B cell (primary cell): ENCODE measurements around the gene PSD4. TPM values are rescaled to one million over a fixed set of nuclear protein-coding genes. Genes with fewer than 3 reads are reported as not detected.

Experiments
- ATAC-seq: fragments of 200-7000 bp; cut with Tn5 transposase; one replicate; pipeline ENCODE4 v1.10.0; 2021; ENCODE audit warnings: low read depth, mild to moderate bottlenecking, moderate number of reproducible peaks, moderate library complexity
- CTCF ChIA-PET: fragments of 350-600 bp; sonication (Branson Sonifier 250); formaldehyde crosslinking; loops from one replicate; lab custom pipeline; 2021; ENCODE audit warnings: antibody characterized with exemption, inconsistent platforms; lab: Charles Lee
- POLR2A ChIA-PET: fragments of 350-600 bp; sonication (Branson Sonifier 250); formaldehyde crosslinking; loops from one replicate; lab custom pipeline; 2021; ENCODE audit warnings: antibody characterized with exemption; lab: Charles Lee
- DNase-seq: peaks from one replicate; pipeline ENCODE4 v3.0.0; 2013
- H2AFZ ChIP-seq: 2 replicates; pipeline ENCODE4 v1.6.1; 2012; ENCODE audit warnings: mild to moderate bottlenecking, low read depth, low read length; ENCODE audit not compliant: insufficient read depth, poor library complexity, severe bottlenecking
- H3K27ac ChIP-seq, 2 donors: 1 replicate in 1 of 2; 2 replicates in 1 of 2; pipeline ENCODE4 v1.5.1; 2012 to 2013; ENCODE audit warnings: low read length in 2 of 2, mild to moderate bottlenecking in 2 of 2, moderate library complexity in 1 of 2
- H3K27me3 ChIP-seq, 4 experiments: fragments of 200-600 bp in 1 of 4; sonication (generic) in 1 of 4; replicated peaks in 1 of 4; 1 replicate in 2 of 4; 2 replicates in 2 of 4; pipeline versions ENCODE4 v1.6.1 to v1.7.0; 2013 to 2016; ENCODE audit warnings: low read length in 3 of 4, mild to moderate bottlenecking in 2 of 4, mixed read lengths in 1 of 4, moderate library complexity in 1 of 4; ENCODE audit not compliant: insufficient read depth in 4 of 4, control insufficient read depth in 3 of 4; ENCODE audit errors: control extremely low read depth in 1 of 4
- H3K36me3 ChIP-seq, 2 experiments: replicated peaks in 1 of 2; 1 replicate in 1 of 2; 2 replicates in 1 of 2; pipeline versions ENCODE4 v1.6.1 to v1.7.1; 2013; ENCODE audit warnings: low read length in 1 of 2; ENCODE audit not compliant: insufficient read depth in 2 of 2, control insufficient read depth in 1 of 2; ENCODE audit errors: control extremely low read depth in 1 of 2, extremely low read depth in 1 of 2
- H3K4me1 ChIP-seq, 2 donors: fragments of 200-600 bp in 1 of 2; sonication (generic) in 1 of 2; 1 replicate in 1 of 2; 2 replicates in 1 of 2; pipeline versions ENCODE4 v1.5.1 to v1.6.1; 2013 to 2017; ENCODE audit warnings: low read length in 2 of 2; ENCODE audit not compliant: control insufficient read depth in 2 of 2, insufficient read depth in 2 of 2
- H3K4me2 ChIP-seq: replicated peaks from 2 replicates; pipeline ENCODE3; 2012; ENCODE audit warnings: mild to moderate bottlenecking, low read depth, low read length; ENCODE audit not compliant: poor library complexity, severe bottlenecking
- H3K4me3 ChIP-seq, 5 experiments: fragments of 200-600 bp in 1 of 5; sonication (generic) in 1 of 5; 1 replicate in 3 of 5; 2 replicates in 2 of 5; pipeline versions ENCODE4 v1.5.1 to v1.7.0; 2011 to 2016; ENCODE audit warnings: low read length in 4 of 5, mild to moderate bottlenecking in 4 of 5, low read depth in 2 of 5, control low read depth in 1 of 5, moderate library complexity in 1 of 5; ENCODE audit not compliant: insufficient read depth in 1 of 5; ENCODE audit errors: control extremely low read depth in 1 of 5, extremely low read depth in 1 of 5
- H3K79me2 ChIP-seq: fragments of 200-600 bp; sonication (generic); one replicate; pipeline ENCODE4 v1.6.0; 2016; ENCODE audit warnings: low read length; ENCODE audit not compliant: control insufficient read depth, insufficient read depth
- H3K9ac ChIP-seq: fragments of 200-600 bp; sonication (generic); 2 replicates; pipeline ENCODE4 v1.6.1; 2017; ENCODE audit warnings: mild to moderate bottlenecking, low read length, moderate library complexity
- H3K9me3 ChIP-seq, 3 donors: one replicate each; pipeline versions ENCODE4 v1.6.1 to v1.7.1; 2013; ENCODE audit warnings: low read length in 2 of 3; ENCODE audit not compliant: control insufficient read depth in 2 of 3, insufficient read depth in 1 of 3; ENCODE audit errors: control extremely low read depth in 1 of 3
- H4K20me1 ChIP-seq: 2 replicates; pipeline ENCODE4 v1.6.0; 2012; ENCODE audit warnings: mild to moderate bottlenecking, low read length; ENCODE audit not compliant: insufficient read depth, control insufficient read depth, poor library complexity, severe bottlenecking
- H3K27ac Mint-ChIP-seq: one replicate; pipeline ENCODE4 v1.8.0; 2021; ENCODE audit warnings: mixed read lengths
- H3K27me3 Mint-ChIP-seq: one replicate; pipeline ENCODE4 v1.8.0; 2021; ENCODE audit warnings: mixed read lengths
- H3K4me1 Mint-ChIP-seq: one replicate; pipeline ENCODE4 v1.8.0; 2021; ENCODE audit warnings: mixed read lengths
- H3K4me3 Mint-ChIP-seq: one replicate; pipeline ENCODE4 v1.8.0; 2021; ENCODE audit warnings: mixed read lengths
- H3K9me3 Mint-ChIP-seq: one replicate; pipeline ENCODE4 v1.8.0; 2022; ENCODE audit warnings: mixed read lengths; ENCODE audit not compliant: insufficient read depth
- CTCF ChIP-seq: fragments of 200-600 bp; IDR thresholded peaks from one replicate; pipeline ENCODE4 v1.8.0; 2022; ENCODE audit warnings: antibody characterized with exemption, mild to moderate bottlenecking
- EZH2 ChIP-seq: IDR thresholded peaks from 2 replicates; pipeline ENCODE4 v1.6.1; 2012; ENCODE audit warnings: borderline replicate concordance, low read depth, mild to moderate bottlenecking, moderate library complexity, low read length; ENCODE audit not compliant: insufficient read depth, poor library complexity, severe bottlenecking
- WGBS: methylation state at CpG from one replicate; pipeline ENCODE4 v1.1.5; 2013; ENCODE audit warnings: missing lambda C conversion rate; ENCODE audit not compliant: insufficient coverage; 5-methylcytosine and 5-hydroxymethylcytosine counted together
- intact Hi-C: fragments of 100-400 bp; cut with micrococcal nuclease; formaldehyde crosslinking; loops from one replicate; pipeline ENCODE4 v1.10.0; 2022
- polyA plus RNA-seq: library from polyadenylated mRNA; depleted of rRNA; stranded (reverse); fragments of >200 nt; gene quantifications from 2 replicates; pipeline ENCODE4 v1.2.3, GENCODE V29; 2012
- total RNA-seq, 2 donors: library from RNA; stranded (reverse); fragments of 120-200 nt in 1 of 2; gene quantifications; 1 replicate in 1 of 2; 2 replicates in 1 of 2; pipeline versions ENCODE4 v1.2.3 to v1.2.4, GENCODE V29; 2013 to 2022

The PSD4 gene
- total and polyA plus RNA-seq, 2 donors (not counting 1 experiment from before 2014, with no cell fraction given), result 87.1 to 203 TPM

GRCh38 chr2:113198790-113199612, 25.2 kb downstream of the PSD4 start:
- Mint-ChIP-seq H3K4me1 (peaks cover 9% of the 10 kb centered on the region), H3K27ac (peak overlapping the region; percentile 50), H3K4me3 (peak overlapping the region; percentile 80), H3K9me3 (no peaks in the 10 kb centered on the region), H3K27me3 (no peaks in the 10 kb centered on the region)
- Histone ChIP-seq H3K27ac (peak overlapping the region in 1 of 2 donors; percentile 54), H2AFZ (peak overlapping the region; percentile 43), H3K4me1 (peaks cover 8 to 14% of the 10 kb centered on the region in 2 donors), H3K9ac (peak overlapping the region; percentile 41), H3K79me2 (no peaks in the 10 kb centered on the region), H3K4me2 (peak overlapping the region; percentile 71), H3K27me3 (no peaks in the 10 kb centered on the region), H3K4me3 (peak overlapping the region in 4 of 5 experiments; percentile 11 to 47 (median 32)), H4K20me1 (peaks cover 74% of the 10 kb centered on the region), H3K9me3 (peaks cover 0 to 4% (median 0%) of the 10 kb centered on the region in 3 donors), H3K36me3 (peaks cover 8 to 77% of the 10 kb centered on the region in 2 experiments)
- CTCF ChIA-PET, result interaction anchor here (0.9 to 17.9 kb wide), 26 partner anchors 9 to 191 kb away, joined by 3 to 590 read pairs (median 5); partner anchors contain the start of gene PSD4
- DNase-seq (peak; percentile 86), ATAC-seq (peak; percentile 90)
- TF ChIP-seq CTCF (peak; percentile 98), EZH2 (no peak)
- 16% methylated on average over 77 of the region's 79 CpGs for WGBS
- intact Hi-C loops, result loop anchor here (1.0 kb wide), 4 partner anchors 23 to 119 kb away; no protein-coding TSS in a partner anchor
- POLR2A ChIA-PET, result interaction anchor here (0.6 to 2.2 kb wide), 8 partner anchors 8 to 120 kb away, joined by 3 to 14 read pairs (median 5); partner anchors contain the start of gene PSD4
